KG1 (cell line): ENCODE measurements around the gene MOSPD3.
A peak's percentile ranks its signal among the peaks of the same experiment; 100 is the strongest.

Experiments
- DNase-seq: peaks from one replicate; lab custom pipeline; 2025; lab: John Stamatoyannopoulos, UW

The MOSPD3 gene

GRCh38 chr7:100575746-100576383 lies 36.5 kb upstream of the MOSPD3 start:
- DNase-seq: no peak

- no peak for DNase-seq
These were observed 35.9 kb upstream of the MOSPD3 start for GRCh38 chr7:100576384-100576993.

- DNase-seq: no peak
These were observed 35.2 kb upstream of the MOSPD3 start for GRCh38 chr7:100577103-100577502.

- DNase-seq: no peak
These were observed 34.8 kb upstream of the MOSPD3 start for GRCh38 chr7:100577507-100577906.

- no peak for DNase-seq
These were observed 33.8 kb upstream of the MOSPD3 start for GRCh38 chr7:100578246-100579183.

- DNase-seq: no peak
These were observed 31.7 kb upstream of the MOSPD3 start for GRCh38 chr7:100580466-100581283.

GRCh38 chr7:100582041-100582579 lies 30.2 kb upstream of the MOSPD3 start:
- DNase-seq: no peak

- no peak for DNase-seq
These were observed 29.7 kb upstream of the MOSPD3 start for GRCh38 chr7:100582650-100583049.

DNA sequence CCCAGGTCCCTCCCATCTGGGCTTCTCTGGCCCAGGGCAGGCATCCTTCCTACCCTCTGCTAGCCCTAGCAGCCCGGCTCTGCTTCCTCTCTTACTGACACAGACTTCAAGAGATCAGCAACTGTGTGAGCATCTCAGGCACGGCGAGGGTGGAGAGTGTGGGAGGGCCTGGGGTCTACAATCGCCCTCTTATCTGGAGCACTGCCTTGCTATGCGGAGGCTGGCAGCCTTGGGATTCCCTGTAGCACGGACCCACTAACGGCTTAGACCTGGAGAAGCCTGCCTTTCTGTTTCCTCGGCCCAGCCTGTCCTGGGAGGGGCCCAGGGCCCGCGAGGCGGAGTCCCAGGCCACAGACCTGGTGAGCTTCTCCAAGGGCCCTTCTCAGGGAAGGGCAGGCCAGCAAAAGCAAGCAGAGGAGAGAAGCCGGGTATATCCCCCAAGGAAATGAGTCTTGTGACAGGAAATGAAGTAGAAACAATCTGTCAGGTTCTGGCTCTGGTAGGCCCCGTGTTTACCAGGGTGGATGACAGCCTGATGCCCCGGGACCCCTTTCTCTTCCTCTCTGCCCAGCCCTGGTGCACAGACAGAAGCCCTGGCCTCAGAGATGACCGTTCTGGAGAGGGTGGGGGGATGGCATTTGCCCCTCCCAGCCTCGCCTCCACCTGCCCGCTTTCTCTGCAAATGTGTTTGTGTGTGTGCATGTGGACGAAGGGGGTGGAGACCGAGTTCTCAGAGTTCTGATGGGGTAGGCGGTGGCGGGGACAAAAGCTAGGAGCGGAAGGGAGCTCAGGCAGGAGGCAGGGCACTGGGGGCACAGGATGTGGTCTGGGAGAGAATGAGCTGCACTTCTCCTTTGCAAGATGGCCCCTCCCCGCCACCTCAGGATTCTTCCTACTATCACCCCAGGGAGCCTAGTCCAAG lies 28.9 kb upstream of the MOSPD3 start:
- peak; percentile 35 for DNase-seq

DNA sequence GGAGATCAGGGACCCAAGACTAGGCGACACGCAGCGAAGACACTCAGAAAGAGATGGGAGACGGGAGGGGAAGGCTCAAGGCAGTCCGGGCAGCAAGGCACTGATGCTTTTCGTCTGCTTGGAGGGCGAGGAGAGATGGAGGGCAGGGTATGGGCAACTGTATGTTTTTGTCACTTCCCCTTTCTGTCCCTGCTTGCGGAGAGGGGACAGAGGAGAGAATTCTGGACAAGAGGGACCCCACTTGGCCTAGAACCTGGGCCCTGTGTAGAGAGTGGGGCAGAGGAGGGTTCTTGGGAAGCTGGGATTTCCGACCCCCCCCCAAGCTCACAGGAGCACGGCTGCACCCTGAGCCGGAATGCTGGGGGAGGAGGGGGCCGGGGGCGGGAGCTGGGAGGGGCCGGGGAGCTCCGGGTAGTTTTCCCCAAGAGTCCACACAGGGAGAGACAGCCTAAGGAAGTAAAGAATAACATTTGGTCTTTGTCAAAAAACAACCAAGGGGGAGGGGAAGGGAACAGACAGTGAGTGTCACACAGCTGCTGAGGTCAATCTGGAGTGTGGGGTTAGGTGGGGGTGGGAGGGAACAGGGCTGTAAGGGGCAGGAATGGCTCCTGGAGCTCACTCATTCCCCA lies 28.2 kb upstream of the MOSPD3 start:
- DNase-seq: no peak

DNA sequence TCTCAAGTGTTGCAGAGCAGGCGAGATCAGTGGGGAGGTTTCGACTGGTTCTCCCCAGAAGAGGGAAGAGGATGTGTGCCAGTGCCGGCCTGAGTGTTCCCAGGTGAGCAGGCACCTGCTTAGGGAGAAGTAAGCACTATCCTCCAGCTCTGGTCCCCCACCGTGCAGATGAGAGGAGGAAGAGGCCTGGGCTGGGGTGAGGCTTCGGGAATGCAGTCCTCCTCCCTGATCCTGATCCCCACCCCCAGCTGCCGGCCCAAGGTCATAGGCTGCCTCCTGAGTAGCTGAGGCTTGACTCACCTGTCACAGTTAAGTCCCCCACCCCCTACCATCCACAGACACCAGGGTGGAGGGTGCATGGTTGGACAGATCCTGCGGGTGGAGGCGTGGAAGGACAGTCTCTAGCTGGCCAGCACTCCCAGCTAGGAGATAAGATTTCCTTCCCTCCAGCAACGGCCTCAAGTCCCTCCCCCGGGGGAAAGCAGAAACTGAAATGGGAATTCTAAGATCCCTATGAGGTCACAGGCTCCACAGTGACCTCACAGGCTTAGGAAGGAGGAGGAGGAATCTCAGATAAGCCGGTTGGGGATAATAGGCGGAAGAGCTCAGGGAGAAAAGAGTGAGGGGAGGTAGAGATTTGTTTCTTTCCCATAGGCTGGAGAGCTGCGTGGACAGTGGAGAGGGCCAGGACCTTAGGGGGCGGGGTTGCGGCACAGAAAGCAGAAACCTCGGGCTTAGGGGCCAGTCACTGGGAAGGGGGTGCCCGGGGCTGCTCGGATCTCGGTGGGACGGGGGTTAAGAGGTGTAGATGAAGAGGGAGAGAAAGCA lies 27.4 kb upstream of the MOSPD3 start:
- DNase-seq: no peak

GRCh38 chr7:100585511-100586265 lies 26.7 kb upstream of the MOSPD3 start, which contains the start of gene LRCH4:
Gene LRCH4, minus strand, starts transcription at chr7:100586129. Its CDS starts 29 bp downstream, at chr7:100586100.
- no peak for DNase-seq

- peak; percentile 81 for DNase-seq
These were observed 25.9 kb upstream of the MOSPD3 start, which contains the start of gene FBXO24 for GRCh38 chr7:100586266-100587025. Gene FBXO24, plus strand, starts transcription at chr7:100586328. Its CDS starts 298 bp downstream, at chr7:100586626.

DNA sequence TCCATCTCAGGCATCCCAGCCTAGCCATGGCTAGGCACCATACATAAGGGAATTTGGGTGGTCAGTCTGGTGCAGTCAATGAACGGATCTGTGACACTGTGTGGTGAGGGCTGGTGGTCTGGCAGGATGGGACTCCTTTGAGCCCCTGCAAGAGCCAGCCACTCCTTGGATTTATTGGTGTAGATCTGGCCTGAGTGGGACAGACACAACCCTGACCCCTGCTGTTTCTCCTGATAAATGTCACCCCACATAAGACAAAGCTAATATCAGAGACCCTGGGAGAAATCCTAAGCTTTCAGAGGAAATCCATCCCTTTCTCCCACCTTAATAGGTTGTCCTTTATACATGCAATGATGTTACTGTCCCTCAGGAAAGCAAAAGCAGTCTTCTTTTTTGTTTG lies 23.9 kb upstream of the MOSPD3 start:
- peak; percentile 11 for DNase-seq

DNA sequence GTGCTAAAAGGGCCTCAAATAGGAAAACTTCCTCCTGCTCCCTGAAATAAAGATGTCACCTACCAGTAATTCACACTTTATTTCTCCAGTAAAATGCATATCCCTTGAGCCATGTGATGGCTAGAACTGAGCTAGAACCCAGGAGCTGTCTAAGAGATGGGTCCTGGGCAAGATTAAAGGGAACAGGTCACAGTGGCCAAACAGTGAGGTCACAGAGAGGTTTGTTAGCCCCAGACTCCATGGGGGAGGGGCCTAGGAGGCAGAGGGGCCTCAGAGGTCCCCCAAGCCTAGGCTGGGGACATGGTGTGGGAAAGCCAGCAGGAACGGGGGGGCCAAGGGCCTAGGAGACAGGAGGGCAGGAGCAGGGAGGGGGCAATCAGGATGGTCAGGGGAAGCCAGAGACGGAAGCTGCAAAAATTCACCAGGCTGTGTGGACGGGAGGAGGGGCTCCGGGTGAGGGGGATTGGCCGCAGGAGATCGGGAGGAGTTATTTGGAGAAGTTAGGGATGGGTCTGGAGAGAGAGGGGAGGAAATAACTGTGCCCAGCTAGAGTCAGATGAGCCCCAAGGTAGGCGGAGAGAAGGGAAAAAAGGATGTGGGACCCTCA lies 22.9 kb upstream of the MOSPD3 start:
- DNase-seq: no peak

- DNase-seq: no peak
These were observed 22.1 kb upstream of the MOSPD3 start for GRCh38 chr7:100590077-100590737.
